Measurements from ENCODE around the gene OOSP4A.

The OOSP4A gene

DNA sequence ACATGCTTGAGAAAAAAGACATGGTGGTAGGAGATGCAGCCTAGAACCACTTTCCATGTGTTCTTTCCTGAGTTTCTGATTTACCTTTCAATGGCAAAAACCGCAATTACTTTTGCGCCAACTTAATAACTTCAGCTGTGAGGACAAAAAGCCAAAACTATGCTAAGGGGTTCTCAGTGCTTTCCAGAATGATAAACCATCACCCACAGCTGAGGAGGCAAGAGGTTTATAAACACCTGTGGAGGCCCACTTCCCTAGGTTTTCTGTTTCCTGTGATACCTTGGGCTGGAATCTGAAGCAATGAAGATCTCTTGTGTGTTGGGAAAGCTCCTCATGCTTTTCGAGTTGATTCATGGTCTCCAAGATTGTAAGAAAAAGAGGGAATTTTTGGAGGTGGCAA lies at the start of gene OOSP4A:
TSS of gene OOSP4A (plus strand) at position 301 of the 400 bp plus-strand sequence. CDS start at position 301, 0 bp downstream.
- in situ Hi-C loops (cut with MboI; ENCODE audit: low sequenced_read_pairs): no loop called here

DNA sequence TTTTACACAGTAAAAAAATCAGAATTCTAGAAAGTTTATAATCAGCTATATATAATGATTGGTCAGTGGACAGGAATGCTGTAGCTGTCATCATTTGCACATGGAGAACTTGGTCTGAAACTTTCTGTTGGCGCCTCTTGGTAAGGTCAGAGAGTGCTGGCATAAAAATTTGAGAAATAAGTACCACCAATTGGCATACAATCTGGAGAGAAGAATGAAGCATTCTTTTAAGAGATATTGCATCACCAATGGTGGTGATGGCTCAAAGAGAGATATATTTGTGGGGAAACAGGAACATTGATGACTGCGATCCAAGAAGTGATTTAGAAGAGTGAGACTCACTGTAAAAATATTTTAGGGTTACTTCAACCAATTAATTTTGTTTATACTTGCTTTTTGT lies 45.4 kb upstream of the OOSP4A start:
- in situ Hi-C loops (cut with MboI; ENCODE audit: low sequenced_read_pairs): no loop called here

DNA sequence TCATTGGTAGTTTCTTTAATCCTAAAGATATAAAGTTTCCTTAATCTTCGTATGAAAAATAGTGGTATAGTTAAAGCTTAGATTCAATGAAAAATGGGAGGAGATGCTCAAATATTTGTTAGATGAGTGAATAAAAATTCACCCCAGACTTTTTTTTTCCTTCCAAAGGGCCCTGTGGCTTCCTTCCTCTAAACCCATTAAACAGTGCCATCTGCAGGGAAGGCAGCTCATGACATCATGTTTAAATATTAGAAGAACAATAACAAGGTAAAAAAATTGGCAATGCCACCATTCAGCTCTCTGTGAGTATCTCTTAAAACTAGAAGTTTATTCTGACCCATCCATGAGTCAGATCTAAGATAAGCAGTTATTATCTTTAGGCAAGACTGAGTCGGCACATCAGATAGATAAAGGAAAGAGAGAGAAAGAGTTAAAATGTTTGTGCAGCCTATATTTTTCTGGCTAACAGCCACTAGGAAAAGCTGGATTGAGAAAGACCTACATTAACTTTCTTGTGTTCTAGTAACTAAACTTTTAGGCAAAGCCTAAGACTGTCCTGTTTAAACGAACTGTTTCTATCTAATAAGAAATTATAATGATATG lies 44.7 kb upstream of the OOSP4A start:
- in situ Hi-C loops (cut with MboI; ENCODE audit: low sequenced_read_pairs): no loop called here

DNA sequence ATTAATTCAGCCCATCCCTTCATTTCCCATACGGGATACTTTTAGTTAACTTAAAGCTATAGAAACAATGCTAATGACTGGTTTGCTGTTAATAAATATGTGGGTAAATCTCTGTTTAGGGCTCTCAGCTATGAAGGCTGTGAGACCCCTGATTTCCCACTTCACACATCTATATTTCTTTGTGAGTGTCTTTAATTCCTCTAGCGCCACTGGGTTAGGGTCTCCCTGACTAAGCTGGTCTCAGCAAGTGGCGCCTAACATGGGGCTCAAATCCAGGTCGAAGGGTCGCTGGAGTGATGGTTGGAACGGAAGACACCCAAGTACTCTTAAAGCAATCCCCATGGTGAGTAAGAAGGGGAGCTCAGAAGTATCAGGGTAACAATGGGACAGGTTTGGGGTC lies 40.0 kb upstream of the OOSP4A start:
- in situ Hi-C loops (cut with MboI; ENCODE audit: low sequenced_read_pairs): no loop called here

DNA sequence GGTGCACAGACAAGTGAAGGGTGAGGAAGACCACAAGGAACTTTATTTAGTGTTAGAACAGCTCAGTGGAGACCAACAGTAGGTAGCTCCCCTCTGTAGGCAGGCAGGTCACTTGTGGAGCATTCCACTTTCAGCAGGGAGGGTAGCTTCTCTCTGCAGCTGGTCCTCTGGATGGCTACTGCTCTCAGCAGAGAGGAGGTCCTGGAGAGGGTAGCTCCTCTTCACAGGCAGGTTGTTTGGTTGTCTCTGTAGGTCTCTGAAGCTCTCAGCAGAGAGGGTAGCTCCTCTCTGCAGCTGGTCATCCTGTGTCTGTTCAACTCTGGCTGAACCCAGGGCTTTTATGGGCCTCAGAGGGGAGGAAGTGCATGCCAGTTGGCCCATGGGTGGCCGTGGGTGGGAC lies 32.1 kb upstream of the OOSP4A start:
- in situ Hi-C loops (cut with MboI; ENCODE audit: low sequenced_read_pairs): no loop called here

DNA sequence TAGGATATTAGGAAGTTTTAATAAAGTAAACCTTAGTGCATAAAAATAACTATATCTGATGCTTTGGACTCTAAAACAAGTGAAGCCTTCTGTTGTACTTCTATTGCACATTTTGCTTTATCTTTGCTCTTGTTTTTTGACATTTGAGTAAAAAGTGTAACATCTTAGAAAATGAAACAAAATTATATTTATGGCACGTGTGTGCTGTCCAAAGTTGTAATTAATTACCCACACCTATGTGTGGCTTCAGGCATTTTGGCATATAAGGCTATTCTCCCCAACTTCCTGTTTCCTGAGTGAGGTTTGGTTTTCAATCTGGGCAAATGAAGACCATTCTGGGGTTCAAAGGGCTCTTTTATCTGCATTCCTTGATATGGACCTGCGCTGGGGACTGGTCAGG lies 25.7 kb upstream of the OOSP4A start, which contains the start of gene OOSP1:
TSS of gene OOSP1 (plus strand) at position 301 of the 400 bp plus-strand sequence. CDS start at position 324, 23 bp downstream.
- in situ Hi-C loops (cut with MboI; ENCODE audit: low sequenced_read_pairs): no loop called here

DNA sequence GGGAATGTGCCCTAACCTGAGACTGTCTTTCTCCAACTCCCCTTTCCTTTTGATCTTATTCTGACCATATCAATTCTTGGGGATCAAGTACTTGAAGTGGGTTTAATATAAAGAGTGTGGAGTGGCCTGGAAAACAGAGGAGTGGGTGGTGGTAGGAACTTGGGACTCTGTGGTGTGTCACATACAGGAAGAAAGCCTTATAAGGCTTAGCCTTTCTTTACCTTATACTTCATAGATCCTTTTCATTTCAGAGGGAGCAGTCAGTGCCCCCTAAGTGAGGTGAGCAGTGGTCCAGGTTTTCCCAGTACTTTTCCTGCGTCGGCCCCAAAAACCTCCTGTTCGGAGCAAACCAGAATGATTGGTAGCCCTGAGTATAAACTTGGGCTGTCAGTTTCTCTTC lies 25.1 kb upstream of the OOSP4A start:
- in situ Hi-C loops (cut with MboI; ENCODE audit: low sequenced_read_pairs): no loop called here

DNA sequence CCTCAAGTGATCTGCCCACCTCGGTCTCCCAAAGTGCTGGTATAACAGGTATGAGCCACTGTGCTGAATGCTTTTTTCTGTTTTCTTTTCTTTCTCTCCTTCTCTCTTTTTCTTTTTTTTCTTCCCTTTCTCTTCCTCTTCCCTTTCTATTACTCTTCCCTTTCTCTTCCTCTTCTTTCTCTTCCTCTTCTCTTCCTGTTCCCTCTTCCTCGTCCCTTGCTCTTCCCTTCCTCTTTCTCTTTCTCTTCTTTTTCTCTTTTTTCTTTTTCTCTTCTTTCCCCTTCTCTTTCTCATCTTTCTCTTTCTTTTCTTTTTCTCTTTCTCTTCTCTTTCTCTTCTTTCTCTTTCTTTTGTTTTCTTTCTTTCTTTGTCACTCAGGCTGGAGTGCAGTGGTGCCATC lies 24.4 kb upstream of the OOSP4A start:
- in situ Hi-C loops (cut with MboI; ENCODE audit: low sequenced_read_pairs): no loop called here

DNA sequence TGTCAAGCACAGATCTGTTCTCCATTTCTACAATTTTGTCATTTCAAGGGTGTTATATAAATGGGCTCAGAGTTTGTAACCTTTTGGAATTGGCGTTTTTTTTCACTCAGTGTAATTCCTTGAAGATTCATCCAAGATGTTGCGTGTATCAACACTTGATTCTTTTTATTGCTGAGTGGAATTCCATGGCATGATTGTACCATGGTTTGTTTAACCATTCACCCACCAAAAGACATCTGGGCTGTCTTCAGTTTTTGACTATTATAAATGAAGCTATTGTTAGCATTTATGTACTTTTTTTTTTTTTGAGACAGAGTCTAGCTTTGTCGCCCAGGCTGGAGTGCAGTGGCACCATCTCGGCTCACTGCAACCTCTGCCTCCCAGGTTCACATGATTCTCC lies 22.7 kb upstream of the OOSP4A start:
- in situ Hi-C loops (cut with MboI; ENCODE audit: low sequenced_read_pairs): no loop called here

DNA sequence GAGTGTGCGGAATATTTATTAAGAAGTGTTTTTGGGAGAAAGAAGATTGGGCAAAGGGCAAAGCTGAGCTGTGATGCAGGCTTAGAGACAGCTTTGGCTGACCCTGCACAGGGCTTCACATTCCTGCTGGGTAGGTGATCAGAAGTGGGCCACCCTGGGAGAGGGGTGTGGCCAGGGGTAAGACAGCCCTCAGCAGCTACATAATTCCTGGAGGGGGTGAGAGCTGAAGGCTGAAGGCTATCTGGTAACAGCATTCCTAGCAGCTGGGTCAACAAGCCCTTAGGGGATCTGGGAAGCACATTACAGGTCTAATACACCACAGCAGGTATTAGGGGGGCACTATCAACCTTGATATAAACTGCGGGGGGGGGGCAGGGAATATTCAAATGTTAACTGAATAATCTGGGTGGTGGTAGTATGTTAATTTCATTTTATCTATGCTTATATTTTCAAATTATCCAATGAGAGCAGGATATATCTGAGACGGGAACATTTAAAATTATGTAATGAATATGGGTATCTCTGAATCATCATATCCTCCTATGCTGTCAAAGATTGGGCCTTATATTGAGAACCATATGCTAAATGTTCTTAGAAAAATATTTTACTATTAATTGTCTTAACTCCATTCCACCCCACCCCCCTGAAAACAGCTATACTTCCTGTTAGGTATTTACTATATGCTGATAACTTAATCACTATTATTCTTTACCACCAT lies 19.7 kb upstream of the OOSP4A start:
- in situ Hi-C loops (cut with MboI; ENCODE audit: low sequenced_read_pairs): no loop called here

DNA sequence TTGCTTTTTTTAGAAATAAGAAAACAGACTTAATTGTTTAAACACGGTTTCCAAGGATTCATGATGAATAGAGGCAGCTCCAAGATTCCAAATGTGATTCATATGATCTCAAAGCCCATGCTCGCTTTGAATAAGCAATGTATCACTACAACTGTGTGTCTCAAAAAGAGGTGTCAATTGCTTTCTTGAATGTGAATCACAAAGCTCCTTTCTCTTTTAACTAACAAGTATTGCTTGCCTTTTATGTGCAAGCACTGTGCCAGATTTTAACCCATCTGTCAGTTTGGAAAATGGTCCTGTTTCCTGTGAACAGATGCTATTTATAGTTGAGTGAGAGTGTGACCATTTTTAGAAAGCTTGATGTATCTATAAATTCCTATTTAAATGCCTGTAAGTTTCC lies 19.1 kb upstream of the OOSP4A start:
- in situ Hi-C loops (cut with MboI; ENCODE audit: low sequenced_read_pairs): no loop called here

DNA sequence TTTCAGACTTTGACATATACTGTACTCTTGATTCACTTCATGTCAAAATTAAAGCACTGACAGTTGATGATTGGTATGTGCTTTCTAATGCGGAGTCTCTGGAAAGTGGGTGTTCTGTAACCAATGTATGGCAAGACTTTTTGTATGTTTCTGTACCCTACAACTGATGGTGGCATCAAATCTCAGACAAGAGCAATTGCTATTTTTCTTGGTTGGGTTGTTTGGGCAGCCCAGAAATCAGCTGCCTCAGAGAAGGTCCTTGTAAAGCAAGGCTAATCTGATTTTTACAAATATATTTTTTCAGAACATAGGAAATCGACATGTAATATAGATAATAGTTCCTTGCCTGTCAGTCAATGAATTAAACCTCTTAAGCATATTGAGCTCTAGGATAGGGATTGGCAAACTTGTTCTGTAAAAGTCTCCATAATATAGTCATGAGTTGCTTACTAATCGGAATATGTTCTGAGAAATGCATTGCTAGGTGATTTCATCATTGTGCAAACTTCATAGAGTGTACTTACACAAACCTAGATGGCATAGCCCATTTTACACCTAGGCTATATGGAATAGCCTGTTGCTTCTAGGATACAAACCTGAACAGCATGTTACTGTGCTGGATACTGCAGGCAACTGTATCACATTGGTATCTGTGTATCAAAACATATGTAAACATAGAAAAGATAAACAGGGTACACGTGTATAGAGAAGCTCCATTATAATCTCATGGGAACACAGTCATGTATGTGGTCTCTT lies 10.2 kb upstream of the OOSP4A start:
- in situ Hi-C loops (cut with MboI; ENCODE audit: low sequenced_read_pairs): no loop called here

DNA sequence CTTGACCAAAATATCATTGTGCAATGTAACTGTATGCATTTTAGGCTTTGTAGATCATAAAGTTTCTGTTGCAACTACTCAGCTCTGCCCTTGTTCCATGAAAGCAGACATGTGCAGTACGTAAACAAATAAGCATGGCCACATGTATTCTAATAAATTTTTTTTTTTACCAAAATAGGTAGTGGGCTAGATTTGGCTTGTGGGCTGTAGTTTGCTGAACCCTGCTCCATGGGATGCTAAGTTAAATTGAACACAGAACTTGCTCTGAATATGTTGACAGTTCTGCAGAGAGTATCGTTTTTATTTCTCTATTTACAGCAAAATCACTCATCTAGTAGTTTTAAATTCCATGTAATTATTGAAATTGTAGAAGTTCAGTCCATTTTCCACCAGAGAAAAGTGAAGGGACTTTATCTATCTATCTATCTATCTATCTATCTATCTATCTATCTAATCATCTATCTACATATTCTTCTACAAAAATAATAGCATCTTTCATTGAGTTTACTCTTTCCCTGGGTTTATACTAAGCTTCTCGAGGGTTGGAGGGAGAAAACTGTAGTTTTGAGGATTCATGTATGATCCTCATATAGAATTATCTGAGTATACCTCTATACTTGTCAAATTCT lies 9.5 kb upstream of the OOSP4A start:
- in situ Hi-C loops (cut with MboI; ENCODE audit: low sequenced_read_pairs): no loop called here

DNA sequence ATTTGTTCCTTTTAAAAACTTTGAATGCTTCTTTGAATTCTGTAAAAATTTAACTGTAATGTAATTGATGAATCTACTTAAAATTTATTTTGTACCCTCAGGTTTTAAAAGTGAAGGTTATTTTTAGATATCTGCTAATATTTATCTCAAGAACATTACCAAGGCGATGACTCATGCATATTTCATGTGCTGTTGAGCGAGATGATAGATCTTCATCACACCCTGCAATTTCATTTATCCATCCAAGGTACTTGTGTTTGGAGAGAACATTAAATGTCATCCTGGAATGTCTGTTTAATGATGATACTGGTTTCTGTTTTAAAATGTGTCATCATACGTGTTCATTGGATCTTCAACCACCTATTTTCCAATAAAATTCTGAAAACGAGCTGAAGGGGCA lies 6.7 kb upstream of the OOSP4A start:
- in situ Hi-C loops (cut with MboI; ENCODE audit: low sequenced_read_pairs): no loop called here

DNA sequence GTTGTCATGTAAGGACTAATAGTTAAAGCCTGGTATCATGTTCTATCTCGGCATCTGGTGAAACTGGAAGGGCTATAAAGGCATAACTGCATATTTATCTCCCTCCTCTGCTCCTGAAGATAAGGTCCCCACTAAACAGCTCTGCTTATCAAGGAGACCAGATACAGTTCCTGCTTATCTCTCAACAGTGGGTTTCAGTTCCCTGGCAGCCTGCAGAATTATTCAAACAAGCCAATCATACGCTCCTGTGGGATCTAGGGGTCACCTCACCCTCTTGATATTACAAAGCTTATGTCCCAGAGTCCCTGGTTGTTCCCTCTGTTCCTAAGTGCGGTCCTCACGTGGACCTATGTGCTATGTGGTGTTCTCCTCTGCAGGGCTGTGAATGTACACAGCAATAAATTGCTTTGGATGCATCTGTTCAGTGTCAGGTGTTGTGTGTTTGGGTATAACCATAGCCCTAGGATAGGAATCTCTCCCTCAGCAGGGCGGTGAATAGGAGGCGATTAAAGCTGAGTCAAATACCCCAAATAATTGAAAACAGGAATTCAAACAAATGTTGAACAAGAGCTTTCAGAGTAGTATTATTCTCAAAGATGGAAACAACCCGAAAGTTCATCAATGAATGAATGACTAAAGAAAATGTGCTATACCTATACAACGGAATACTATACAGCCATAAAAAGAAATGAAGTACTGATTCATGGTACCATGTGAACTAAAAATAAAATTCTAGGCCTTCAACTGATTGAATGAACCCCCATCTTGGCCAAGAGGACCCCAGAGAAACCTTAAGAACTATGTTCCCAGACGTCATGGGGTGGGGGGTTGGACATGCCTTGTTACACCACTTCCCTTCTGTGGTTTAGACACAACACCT lies 3.1 kb upstream of the OOSP4A start:
- in situ Hi-C loops (cut with MboI; ENCODE audit: low sequenced_read_pairs): no loop called here

DNA sequence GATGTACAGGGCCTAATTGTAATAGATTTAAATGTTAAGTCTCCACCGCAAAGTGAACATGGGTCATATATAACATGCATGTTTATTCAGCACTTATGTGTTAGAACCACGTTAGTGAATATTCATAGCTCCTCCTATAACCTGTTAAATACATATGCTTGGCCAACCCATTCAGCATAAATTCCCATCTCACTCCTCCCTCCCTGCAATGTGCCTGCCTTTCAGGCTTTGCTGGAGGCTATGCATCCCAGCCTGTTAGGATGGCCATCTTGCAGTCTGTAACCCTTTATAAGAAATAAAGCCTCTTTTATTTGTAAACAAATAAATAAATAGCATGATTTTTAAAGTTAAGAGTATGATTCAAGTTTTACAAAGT lies 1.7 kb upstream of the OOSP4A start:
- in situ Hi-C loops (cut with MboI; ENCODE audit: low sequenced_read_pairs): no loop called here

DNA sequence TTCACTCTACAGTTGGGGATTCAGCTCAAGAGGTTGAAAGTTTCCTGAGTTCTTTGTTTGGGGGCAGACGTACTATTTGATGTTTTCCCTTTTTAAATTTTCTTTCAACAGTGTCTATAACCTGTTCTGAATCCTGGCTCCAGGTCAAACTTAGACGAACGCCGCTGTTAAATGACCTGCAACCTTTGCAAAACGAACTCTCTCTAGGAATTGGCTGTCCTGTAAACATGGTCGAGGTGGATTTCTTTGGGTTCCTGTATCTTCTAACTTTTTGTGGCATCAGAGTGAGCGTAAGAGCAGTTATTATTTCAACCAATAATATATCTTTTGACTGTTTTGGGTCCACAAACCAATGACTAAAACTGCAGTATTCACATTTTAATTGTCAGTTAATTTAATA lies 1.6 kb downstream of the OOSP4A start:
- in situ Hi-C loops (cut with MboI; ENCODE audit: low sequenced_read_pairs): no loop called here

DNA sequence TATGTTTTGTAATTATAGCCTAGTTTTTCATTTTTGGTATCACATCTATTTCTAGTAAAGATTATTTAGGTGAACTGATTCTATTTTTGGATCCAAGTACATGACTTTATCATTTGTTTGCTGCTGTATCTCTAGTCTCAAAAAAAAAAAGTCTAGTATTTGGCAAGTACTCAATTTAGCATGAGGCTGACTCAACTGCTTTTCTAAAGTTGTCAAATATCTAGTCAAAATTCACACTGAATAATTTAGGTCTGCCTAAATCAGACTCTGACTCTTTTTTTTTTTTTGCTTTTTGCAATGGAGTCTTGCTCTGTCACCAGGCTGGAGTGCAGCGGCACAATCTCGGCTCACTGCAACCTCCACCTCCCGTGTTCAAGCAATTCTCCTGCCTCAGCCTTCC lies 2.4 kb downstream of the OOSP4A start:
- in situ Hi-C loops (cut with MboI; ENCODE audit: low sequenced_read_pairs): no loop called here

DNA sequence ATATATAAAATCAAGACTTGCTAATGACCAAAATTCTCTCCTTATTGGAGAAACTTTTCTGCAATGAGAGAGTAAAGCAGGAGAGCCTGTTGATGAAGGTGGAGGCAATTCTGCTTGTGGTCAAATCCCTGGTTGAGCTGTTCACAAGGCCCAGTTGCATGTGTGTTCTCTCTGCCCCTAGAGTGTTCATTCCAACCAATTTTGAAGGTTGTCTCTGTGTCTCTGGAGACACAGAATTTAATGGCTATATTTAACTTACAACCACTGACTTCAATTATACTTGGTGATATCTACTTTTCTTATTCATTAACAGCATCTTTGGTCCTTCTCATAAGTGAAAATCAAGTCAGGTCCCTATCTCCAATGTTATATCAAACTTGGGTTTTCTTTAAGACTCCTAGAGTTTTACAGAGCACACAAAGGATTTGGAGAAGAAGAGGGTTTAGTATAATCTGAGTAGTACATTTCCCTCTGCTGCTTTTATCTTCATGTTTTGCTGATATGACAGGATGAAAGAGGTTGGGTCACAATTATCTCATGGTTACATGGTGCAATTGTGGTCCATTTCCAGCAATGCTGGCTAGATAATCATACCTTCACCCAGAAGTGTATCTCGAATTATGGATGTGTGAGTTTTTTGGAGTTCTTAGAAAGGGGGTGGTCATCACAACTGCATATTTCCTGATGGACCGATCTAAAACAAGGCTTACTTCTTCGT lies 4.0 kb downstream of the OOSP4A start:
- in situ Hi-C loops (cut with MboI; ENCODE audit: low sequenced_read_pairs): no loop called here

DNA sequence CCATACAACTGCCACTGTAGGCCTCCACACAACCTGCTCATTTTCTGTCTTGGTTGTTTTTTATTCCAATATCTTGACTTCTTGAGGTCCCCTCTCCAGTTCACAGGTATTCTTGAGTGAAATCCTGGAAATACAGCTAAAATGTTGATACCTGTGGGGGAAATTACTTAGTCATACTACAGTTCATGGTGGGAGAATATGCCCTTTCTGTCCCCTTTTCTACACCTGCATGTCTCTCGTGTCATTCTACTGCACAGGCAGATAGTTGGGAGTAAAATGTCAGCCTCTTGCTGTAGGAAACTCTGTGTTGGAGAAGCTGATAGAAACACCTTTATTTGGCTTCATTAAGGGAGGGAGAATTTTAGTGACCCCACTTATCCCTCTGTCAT lies 4.6 kb downstream of the OOSP4A start:
- in situ Hi-C loops (cut with MboI; ENCODE audit: low sequenced_read_pairs): no loop called here
